Neural cell (in vitro differentiated cells): ENCODE data around the gene ARHGAP10. TPM values are rescaled to one million over a fixed set of nuclear protein-coding genes. Genes with fewer than 3 reads are reported as not detected.
A peak's percentile ranks its signal among the peaks of the same experiment; 100 is the strongest.

ENCODE experiments used
- H2AFZ ChIP-seq: fragments of 200-600, 300-800 bp; sonication (generic), shearing (Covaris generic); 2 replicates; pipeline ENCODE4 v1.6.0; 2014; ENCODE audit warnings: low read depth, mild to moderate bottlenecking, antibody characterized with exemption, low read length, moderate library complexity
- H3F3A ChIP-seq: fragments of 200-600 bp; shearing (Covaris generic); 2 replicates; pipeline ENCODE4 v1.6.1; 2016; ENCODE audit warnings: mild to moderate bottlenecking, moderate library complexity, mixed read lengths, antibody characterized with exemption, low read length; ENCODE audit not compliant: insufficient read depth, poor library complexity, severe bottlenecking
- H3K27ac ChIP-seq: fragments of 200-600, 300-800 bp; sonication (generic), shearing (Covaris generic); 2 replicates; pipeline ENCODE4 v1.5.1; 2014; ENCODE audit warnings: mild to moderate bottlenecking, low read length, moderate library complexity
- H3K27me3 ChIP-seq: fragments of 300-800, 200-600 bp; sonication (generic), shearing (Covaris generic); 2 replicates; pipeline ENCODE4 v1.6.0; 2014; ENCODE audit warnings: mild to moderate bottlenecking, low read depth, low read length, moderate library complexity; ENCODE audit not compliant: insufficient read depth
- H3K36me3 ChIP-seq: fragments of 300-800, 200-600 bp; sonication (generic), shearing (Covaris generic); 2 replicates; pipeline ENCODE4 v1.5.1; 2014; ENCODE audit warnings: mild to moderate bottlenecking, antibody characterized with exemption, low read length, moderate library complexity; ENCODE audit not compliant: insufficient read depth
- H3K4me2 ChIP-seq: fragments of 300-800, 200-600 bp; sonication (generic), shearing (Covaris generic); 2 replicates; pipeline ENCODE4 v1.6.0; 2014; ENCODE audit warnings: mild to moderate bottlenecking, low read length
- H3K4me3 ChIP-seq: fragments of 300-800, 200-600 bp; sonication (generic), shearing (Covaris generic); 2 replicates; pipeline ENCODE4 v1.5.1; 2014; ENCODE audit warnings: mild to moderate bottlenecking, low read length, moderate library complexity
- H3K79me2 ChIP-seq: fragments of 200-600 bp; shearing (Covaris generic); replicated peaks from 2 replicates; pipeline ENCODE4 v1.6.0; 2014; ENCODE audit warnings: mild to moderate bottlenecking, low read length, moderate library complexity; ENCODE audit not compliant: insufficient read depth
- H3K9ac ChIP-seq: fragments of 300-800, 200-600 bp; sonication (generic), shearing (Covaris generic); 2 replicates; pipeline ENCODE4 v1.6.1; 2016; ENCODE audit warnings: mild to moderate bottlenecking, low read length, mixed read lengths
- H3K9me2 ChIP-seq: fragments of 200-600 bp; shearing (Covaris generic); 2 replicates; pipeline ENCODE4 v1.6.1; 2016; ENCODE audit warnings: mild to moderate bottlenecking, low read length, mixed read lengths; ENCODE audit not compliant: insufficient read depth
- H3K9me3 ChIP-seq: fragments of 200-600, 300-800 bp; sonication (generic), shearing (Covaris generic); 2 replicates; pipeline ENCODE4 v1.6.1; 2016; ENCODE audit warnings: mild to moderate bottlenecking, mixed run types, low read length, moderate library complexity, mixed read lengths
- H4K20me1 ChIP-seq: fragments of 200-600 bp; shearing (Covaris generic); 2 replicates; pipeline ENCODE4 v1.6.1; 2016; ENCODE audit warnings: mild to moderate bottlenecking, mixed run types; ENCODE audit not compliant: insufficient read depth
- EP300 ChIP-seq: fragments of 450-650 bp; conservative IDR thresholded peaks from 2 replicates; pipeline ENCODE4 v1.6.1; 2014; ENCODE audit warnings: antibody characterized with exemption, mild to moderate bottlenecking, moderate library complexity; ENCODE audit not compliant: poor library complexity, severe bottlenecking
- EZH2 ChIP-seq: fragments of 200-600, 300-800 bp; shearing (Covaris generic), sonication (generic); IDR thresholded peaks from 2 replicates; pipeline ENCODE4 v1.6.1; 2014; ENCODE audit warnings: antibody characterized with exemption, low read length, borderline replicate concordance, mild to moderate bottlenecking; ENCODE audit not compliant: insufficient read depth, poor library complexity, severe bottlenecking
- MXI1 ChIP-seq: fragments of 450-650 bp; conservative IDR thresholded peaks from 2 replicates; pipeline ENCODE4 v1.6.1; 2014; ENCODE audit warnings: antibody characterized with exemption, mild to moderate bottlenecking; ENCODE audit not compliant: poor library complexity, severe bottlenecking
- POLR2AphosphoS5 ChIP-seq: IDR thresholded peaks from 2 replicates; pipeline ENCODE4 v1.6.1; 2012
- RAD21 ChIP-seq: fragments of 450-650 bp; conservative IDR thresholded peaks from 2 replicates; pipeline ENCODE4 v1.6.1; 2014; ENCODE audit warnings: antibody characterized with exemption, mild to moderate bottlenecking, moderate library complexity
- SMC3 ChIP-seq: fragments of 450-650 bp; conservative IDR thresholded peaks from 2 replicates; pipeline ENCODE4 v1.6.1; 2014; ENCODE audit warnings: antibody characterized with exemption, mild to moderate bottlenecking, moderate library complexity; ENCODE audit not compliant: poor library complexity
- TAF1 ChIP-seq: IDR thresholded peaks from 2 replicates; pipeline ENCODE4 v1.6.1; 2012; ENCODE audit warnings: low read depth
- polyA plus RNA-seq: library from polyadenylated mRNA; depleted of rRNA; stranded (reverse); fragments of >200 nt; gene quantifications from 2 replicates; pipeline ENCODE4 v1.2.3, GENCODE V29; 2014
- TF ChIP-seq, protein P1 (sequence below): fragments of 450-650 bp; IDR thresholded peaks from 2 replicates; pipeline ENCODE4 v1.5.1; 2014; ENCODE audit warnings: antibody characterized with exemption, mild to moderate bottlenecking, moderate library complexity; ENCODE audit not compliant: poor library complexity, severe bottlenecking
- TF ChIP-seq, protein P2 (sequence below): IDR thresholded peaks from 2 replicates; pipeline ENCODE4 v1.6.1; 2012; ENCODE audit warnings: borderline replicate concordance

ARHGAP10 gene
- polyA plus RNA-seq, 1 donor from 2014 or later = 1.2 TPM

DNA sequence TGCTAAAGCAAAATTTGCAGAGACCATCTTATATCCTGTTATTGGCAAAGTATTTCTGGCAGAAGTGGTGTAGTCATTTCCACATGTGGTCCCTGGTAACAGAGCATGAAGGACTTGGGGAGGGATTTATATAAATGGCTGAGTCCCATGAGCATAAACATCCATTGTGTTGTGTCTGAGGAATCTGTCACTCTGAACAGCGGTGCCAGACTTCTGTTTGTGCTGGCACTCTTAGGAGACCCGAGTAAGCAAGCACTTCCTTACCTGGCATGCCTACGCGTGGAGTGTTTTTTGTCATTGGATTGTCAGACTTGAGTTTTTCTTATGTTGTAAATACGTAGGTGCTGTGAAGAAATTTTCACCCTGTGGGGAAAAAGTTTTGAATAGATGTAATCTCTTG lies 285.9 kb downstream of the ARHGAP10 start:
- Histone ChIP-seq H3K9ac (no peak overlapping the region), H3K9me3 (no peaks in the 10 kb centered on the region), H3K4me2 (no peak overlapping the region), H3K27ac (no peak overlapping the region), H3K9me2 (no peaks in the 10 kb centered on the region), H3K4me3 (no peak overlapping the region), H2AFZ (no peak overlapping the region), H3K36me3 (no peaks in the 10 kb centered on the region), H3K79me2 (no peaks in the 10 kb centered on the region), H3F3A (no peaks in the 10 kb centered on the region), H4K20me1 (no peaks in the 10 kb centered on the region), H3K27me3 (no peaks in the 10 kb centered on the region)
- TF ChIP-seq SMC3 = no peak

DNA sequence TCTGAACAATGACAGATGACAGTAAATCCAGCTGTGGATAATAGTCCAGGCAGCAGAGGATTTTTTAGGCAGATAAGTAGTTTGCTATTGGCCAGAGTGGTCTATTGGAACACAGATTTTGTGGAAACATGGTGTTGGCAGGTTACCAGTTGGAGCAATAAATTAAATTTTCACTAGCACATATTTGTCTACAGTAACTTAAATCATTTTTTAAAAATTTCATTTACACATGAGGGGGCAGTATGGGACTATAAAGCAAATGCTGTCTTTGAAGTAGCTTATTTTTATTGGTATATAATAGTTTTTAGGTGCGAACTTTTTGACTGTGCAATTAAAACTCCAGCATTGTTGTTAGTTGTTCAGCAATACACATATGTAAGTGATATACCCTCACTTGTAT lies 289.8 kb downstream of the ARHGAP10 start:
- H3K27ac ChIP-seq = no peak overlapping the region
- no peaks in the 10 kb centered on the region for H3K9me2 ChIP-seq
- no peaks in the 10 kb centered on the region for H4K20me1 ChIP-seq
- no peak overlapping the region for H3K4me3 ChIP-seq
- H3K4me2 ChIP-seq = no peak overlapping the region
- TF ChIP-seq EP300 (no peak), SMC3 (peak; percentile 53), RAD21 (peak; percentile 58)
- TF ChIP-seq, protein P1, sequence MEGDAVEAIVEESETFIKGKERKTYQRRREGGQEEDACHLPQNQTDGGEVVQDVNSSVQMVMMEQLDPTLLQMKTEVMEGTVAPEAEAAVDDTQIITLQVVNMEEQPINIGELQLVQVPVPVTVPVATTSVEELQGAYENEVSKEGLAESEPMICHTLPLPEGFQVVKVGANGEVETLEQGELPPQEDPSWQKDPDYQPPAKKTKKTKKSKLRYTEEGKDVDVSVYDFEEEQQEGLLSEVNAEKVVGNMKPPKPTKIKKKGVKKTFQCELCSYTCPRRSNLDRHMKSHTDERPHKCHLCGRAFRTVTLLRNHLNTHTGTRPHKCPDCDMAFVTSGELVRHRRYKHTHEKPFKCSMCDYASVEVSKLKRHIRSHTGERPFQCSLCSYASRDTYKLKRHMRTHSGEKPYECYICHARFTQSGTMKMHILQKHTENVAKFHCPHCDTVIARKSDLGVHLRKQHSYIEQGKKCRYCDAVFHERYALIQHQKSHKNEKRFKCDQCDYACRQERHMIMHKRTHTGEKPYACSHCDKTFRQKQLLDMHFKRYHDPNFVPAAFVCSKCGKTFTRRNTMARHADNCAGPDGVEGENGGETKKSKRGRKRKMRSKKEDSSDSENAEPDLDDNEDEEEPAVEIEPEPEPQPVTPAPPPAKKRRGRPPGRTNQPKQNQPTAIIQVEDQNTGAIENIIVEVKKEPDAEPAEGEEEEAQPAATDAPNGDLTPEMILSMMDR = peak; percentile 43
- H3K36me3 ChIP-seq = no peaks in the 10 kb centered on the region
- no peaks in the 10 kb centered on the region for H3K27me3 ChIP-seq
- H3K9ac ChIP-seq = no peak overlapping the region
- H3K79me2 ChIP-seq = no peaks in the 10 kb centered on the region
- H3K9me3 ChIP-seq = no peaks in the 10 kb centered on the region
- no peaks in the 10 kb centered on the region for H3F3A ChIP-seq
- no peak overlapping the region for H2AFZ ChIP-seq

DNA sequence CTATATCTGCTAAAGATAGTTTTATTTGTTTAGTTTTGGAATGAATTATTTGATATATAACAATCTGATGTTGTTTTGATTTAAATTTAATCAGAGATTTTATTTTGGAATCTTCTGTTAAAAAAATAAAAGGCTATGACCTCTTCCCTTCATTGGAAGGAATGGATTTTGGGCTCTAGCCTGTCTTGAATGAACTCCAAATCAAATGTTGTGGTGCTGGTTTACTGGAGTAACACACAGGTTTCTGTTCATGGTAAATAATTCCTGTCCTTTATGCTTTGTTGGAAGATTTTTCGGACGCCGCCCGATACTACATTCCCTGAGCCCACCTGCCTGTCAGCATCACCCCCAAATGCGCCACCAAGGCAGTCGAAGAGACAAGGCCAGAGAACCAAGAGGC lies 291.1 kb downstream of the ARHGAP10 start:
- Histone ChIP-seq H3K27me3 (no peaks in the 10 kb centered on the region), H3K4me2 (no peak overlapping the region), H3K36me3 (no peaks in the 10 kb centered on the region), H3F3A (no peaks in the 10 kb centered on the region), H3K9me3 (no peaks in the 10 kb centered on the region), H3K79me2 (no peaks in the 10 kb centered on the region), H3K9me2 (no peaks in the 10 kb centered on the region), H4K20me1 (no peaks in the 10 kb centered on the region), H3K27ac (no peak overlapping the region), H3K9ac (no peak overlapping the region), H3K4me3 (no peak overlapping the region), H2AFZ (no peak overlapping the region)
- TF ChIP-seq, protein P1 = no peak
- no peak for TF ChIP-seq TAF1
- TF ChIP-seq EP300 = no peak
- no peak for TF ChIP-seq RAD21
- TF ChIP-seq MXI1 = no peak
- TF ChIP-seq, protein P2, sequence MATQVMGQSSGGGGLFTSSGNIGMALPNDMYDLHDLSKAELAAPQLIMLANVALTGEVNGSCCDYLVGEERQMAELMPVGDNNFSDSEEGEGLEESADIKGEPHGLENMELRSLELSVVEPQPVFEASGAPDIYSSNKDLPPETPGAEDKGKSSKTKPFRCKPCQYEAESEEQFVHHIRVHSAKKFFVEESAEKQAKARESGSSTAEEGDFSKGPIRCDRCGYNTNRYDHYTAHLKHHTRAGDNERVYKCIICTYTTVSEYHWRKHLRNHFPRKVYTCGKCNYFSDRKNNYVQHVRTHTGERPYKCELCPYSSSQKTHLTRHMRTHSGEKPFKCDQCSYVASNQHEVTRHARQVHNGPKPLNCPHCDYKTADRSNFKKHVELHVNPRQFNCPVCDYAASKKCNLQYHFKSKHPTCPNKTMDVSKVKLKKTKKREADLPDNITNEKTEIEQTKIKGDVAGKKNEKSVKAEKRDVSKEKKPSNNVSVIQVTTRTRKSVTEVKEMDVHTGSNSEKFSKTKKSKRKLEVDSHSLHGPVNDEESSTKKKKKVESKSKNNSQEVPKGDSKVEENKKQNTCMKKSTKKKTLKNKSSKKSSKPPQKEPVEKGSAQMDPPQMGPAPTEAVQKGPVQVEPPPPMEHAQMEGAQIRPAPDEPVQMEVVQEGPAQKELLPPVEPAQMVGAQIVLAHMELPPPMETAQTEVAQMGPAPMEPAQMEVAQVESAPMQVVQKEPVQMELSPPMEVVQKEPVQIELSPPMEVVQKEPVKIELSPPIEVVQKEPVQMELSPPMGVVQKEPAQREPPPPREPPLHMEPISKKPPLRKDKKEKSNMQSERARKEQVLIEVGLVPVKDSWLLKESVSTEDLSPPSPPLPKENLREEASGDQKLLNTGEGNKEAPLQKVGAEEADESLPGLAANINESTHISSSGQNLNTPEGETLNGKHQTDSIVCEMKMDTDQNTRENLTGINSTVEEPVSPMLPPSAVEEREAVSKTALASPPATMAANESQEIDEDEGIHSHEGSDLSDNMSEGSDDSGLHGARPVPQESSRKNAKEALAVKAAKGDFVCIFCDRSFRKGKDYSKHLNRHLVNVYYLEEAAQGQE = no peak
- TF ChIP-seq POLR2AphosphoS5 = no peak
- TF ChIP-seq EZH2 = no peak
- TF ChIP-seq SMC3 = no peak
